HG03342 (cell line): Measurements from ENCODE around the gene FLT3LG.

Source experiments
- ATAC-seq: cut with Tn5 transposase; IDR thresholded peaks from one replicate; pipeline ENCODE4 v1.9.1; 2021; ENCODE audit warnings: mild to moderate bottlenecking, moderate library complexity; ENCODE audit not compliant: unreplicated experiment

FLT3LG gene

GRCh38 chr19:49473868-49474541, at the start of gene FLT3LG:
Gene FLT3LG (plus strand): TSS chr19:49474215. CDS start chr19:49474640, 425 bp downstream.
- ATAC-seq: peak; percentile 55

GRCh38 chr19:49425178-49425577, 48.8 kb upstream of the FLT3LG start, which contains the start of gene GFY:
Gene GFY (plus strand): TSS chr19:49425388. CDS start chr19:49426431, 1,043 bp downstream.
- ATAC-seq: no peak

GRCh38 chr19:49425922-49426592, 48.0 kb upstream of the FLT3LG start:
- ATAC-seq: no peak

- ATAC-seq: no peak
These were observed 46.7 kb upstream of the FLT3LG start for GRCh38 chr19:49427339-49427738.

GRCh38 chr19:49427855-49428546, 46.0 kb upstream of the FLT3LG start:
- no peak for ATAC-seq

GRCh38 chr19:49428547-49429451, 45.2 kb upstream of the FLT3LG start:
- ATAC-seq: no peak

- no peak for ATAC-seq
These were observed 43.8 kb upstream of the FLT3LG start for GRCh38 chr19:49430172-49430677.

- no peak for ATAC-seq
These were observed 43.2 kb upstream of the FLT3LG start for GRCh38 chr19:49430678-49431329.

- ATAC-seq: no peak
These were observed 42.7 kb upstream of the FLT3LG start for GRCh38 chr19:49431330-49431749.

GRCh38 chr19:49432141-49433073, 41.6 kb upstream of the FLT3LG start:
- ATAC-seq: no peak

- ATAC-seq: no peak
These were observed 40.6 kb upstream of the FLT3LG start for GRCh38 chr19:49433240-49433901.

GRCh38 chr19:49434907-49435583, 39.0 kb upstream of the FLT3LG start:
- ATAC-seq: no peak

- no peak for ATAC-seq
These were observed 38.3 kb upstream of the FLT3LG start for GRCh38 chr19:49435670-49436069.

- ATAC-seq: no peak
These were observed 37.5 kb upstream of the FLT3LG start for GRCh38 chr19:49436381-49437017.

GRCh38 chr19:49437231-49437630, 36.8 kb upstream of the FLT3LG start:
- no peak for ATAC-seq

GRCh38 chr19:49438261-49438660, 35.8 kb upstream of the FLT3LG start:
- ATAC-seq: no peak

GRCh38 chr19:49439836-49440235, 34.2 kb upstream of the FLT3LG start:
- no peak for ATAC-seq
